ENCODE data around the gene SDK2.

The SDK2 gene

GRCh38 chr17:73352261-73352660, 292.0 kb downstream of the SDK2 start:
- DNase-seq (ENCODE audit: low spot score): no peak
- no peaks in the 10 kb centered on the region for H3K79me1 ChIP-seq (ENCODE audit: low read depth, low read length)
- H2BK12ac ChIP-seq (ENCODE audit: low read length): no peak overlapping the region
- H4K8ac ChIP-seq (ENCODE audit: low read depth, low read length): peak overlapping the region; percentile 75
- H3K4me2 ChIP-seq (ENCODE audit: insufficient read depth, low read length, poor library complexity, severe bottlenecking): no peak overlapping the region
- no peak overlapping the region for H4K91ac ChIP-seq (ENCODE audit: low read depth, low read length, poor library complexity)
- H2AK5ac ChIP-seq (ENCODE audit: low read depth, low read length): no peak overlapping the region
- H3K14ac ChIP-seq (ENCODE audit: low read length): no peak overlapping the region
- H2BK120ac ChIP-seq (ENCODE audit: low read depth, low read length): no peak overlapping the region
- H3K4ac ChIP-seq (ENCODE audit: low read length): no peak overlapping the region
- H3K4me3 ChIP-seq (ENCODE audit: low read length in 2 of 2): no peak overlapping the region
- no peaks in the 10 kb centered on the region for H3K27me3 ChIP-seq (ENCODE audit: control insufficient read depth in 3 of 3, insufficient read depth in 3 of 3, low read depth in 1 of 3, low read length in 3 of 3)
- no CpG with 5 or more reads among the region's 13 CpGs for WGBS, 2 donors (ENCODE audit: extremely low coverage in 2 of 2, insufficient read length in 2 of 2, insufficient replicate concordance in 1 of 2)
- H2BK5ac ChIP-seq (ENCODE audit: low read length): no peak overlapping the region
- H3K23ac ChIP-seq (ENCODE audit: low read depth, low read length, poor library complexity): peak overlapping the region; percentile 26
- no peak overlapping the region for H3K27ac ChIP-seq (replicated peaks; ENCODE audit: low read length)
- peak overlapping the region; percentile 32 for H3K18ac ChIP-seq (ENCODE audit: low read length)
- peaks cover 5 to 26% of the 10 kb centered on the region in 2 donors for H3K4me1 ChIP-seq (ENCODE audit: control insufficient read depth in 2 of 2, insufficient read depth in 1 of 2, low read depth in 1 of 2, low read length in 2 of 2)
- no peak overlapping the region for H2BK15ac ChIP-seq (ENCODE audit: low read length)
- H2AFZ ChIP-seq (ENCODE audit: low read length): no peak overlapping the region
- H3K9me3 ChIP-seq (replicated peaks in 1 of 2; ENCODE audit: control insufficient read depth in 2 of 2, insufficient read depth in 1 of 2, low read depth in 1 of 2, low read length in 2 of 2): no peaks in the 10 kb centered on the region
- H3K36me3 ChIP-seq (replicated peaks in 1 of 2; ENCODE audit: control insufficient read depth in 2 of 2, insufficient read depth in 2 of 2, low read length in 2 of 2): peaks cover 22% of the 10 kb centered on the region in 2 donors
- no peak overlapping the region for H3K9ac ChIP-seq (ENCODE audit: low read depth, low read length, poor library complexity)

- Histone ChIP-seq H2AFZ (ENCODE audit: low read length) (no peak overlapping the region), H3K14ac (ENCODE audit: low read length) (no peak overlapping the region), H3K27me3 (ENCODE audit: control insufficient read depth in 3 of 3, insufficient read depth in 3 of 3, low read depth in 1 of 3, low read length in 3 of 3) (no peaks in the 10 kb centered on the region), H3K4ac (ENCODE audit: low read length) (no peak overlapping the region), H2BK120ac (ENCODE audit: low read depth, low read length) (no peak overlapping the region), H3K9me3 (replicated peaks in 1 of 2; ENCODE audit: control insufficient read depth in 2 of 2, insufficient read depth in 1 of 2, low read depth in 1 of 2, low read length in 2 of 2) (no peaks in the 10 kb centered on the region), H2AK5ac (ENCODE audit: low read depth, low read length) (no peak overlapping the region), H3K4me2 (ENCODE audit: insufficient read depth, low read length, poor library complexity, severe bottlenecking) (no peak overlapping the region), H4K91ac (ENCODE audit: low read depth, low read length, poor library complexity) (no peak overlapping the region), H3K23ac (ENCODE audit: low read depth, low read length, poor library complexity) (no peak overlapping the region), H3K27ac (replicated peaks; ENCODE audit: low read length) (no peak overlapping the region), H4K8ac (ENCODE audit: low read depth, low read length) (no peak overlapping the region), H3K36me3 (replicated peaks in 1 of 2; ENCODE audit: control insufficient read depth in 2 of 2, insufficient read depth in 2 of 2, low read length in 2 of 2) (peaks cover 18 to 19% of the 10 kb centered on the region in 2 donors), H2BK15ac (ENCODE audit: low read length) (no peak overlapping the region), H3K9ac (ENCODE audit: low read depth, low read length, poor library complexity) (no peak overlapping the region), H3K4me1 (ENCODE audit: control insufficient read depth in 2 of 2, insufficient read depth in 1 of 2, low read depth in 1 of 2, low read length in 2 of 2) (peaks cover 5 to 26% of the 10 kb centered on the region in 2 donors), H3K18ac (ENCODE audit: low read length) (no peak overlapping the region), H2BK12ac (ENCODE audit: low read length) (no peak overlapping the region), H3K79me1 (ENCODE audit: low read depth, low read length) (no peaks in the 10 kb centered on the region), H2BK5ac (ENCODE audit: low read length) (no peak overlapping the region), H3K4me3 (ENCODE audit: low read length in 2 of 2) (no peak overlapping the region)
- DNase-seq (ENCODE audit: low spot score): no peak
- WGBS, 2 donors (ENCODE audit: extremely low coverage in 2 of 2, insufficient read length in 2 of 2, insufficient replicate concordance in 1 of 2): no CpG with 5 or more reads among the region's 3 CpGs
Observed at GRCh38 chr17:73351764-73352163, 292.5 kb downstream of the SDK2 start.

GRCh38 chr17:73350864-73351263, 293.4 kb downstream of the SDK2 start:
- Histone ChIP-seq H2BK15ac (ENCODE audit: low read length) (no peak overlapping the region), H3K27me3 (ENCODE audit: control insufficient read depth in 3 of 3, insufficient read depth in 3 of 3, low read depth in 1 of 3, low read length in 3 of 3) (no peaks in the 10 kb centered on the region), H3K9me3 (replicated peaks in 1 of 2; ENCODE audit: control insufficient read depth in 2 of 2, insufficient read depth in 1 of 2, low read depth in 1 of 2, low read length in 2 of 2) (no peaks in the 10 kb centered on the region), H2AFZ (ENCODE audit: low read length) (no peak overlapping the region), H2BK5ac (ENCODE audit: low read length) (no peak overlapping the region), H3K4me1 (ENCODE audit: control insufficient read depth in 2 of 2, insufficient read depth in 1 of 2, low read depth in 1 of 2, low read length in 2 of 2) (peaks cover 5 to 19% of the 10 kb centered on the region in 2 donors), H3K4me2 (ENCODE audit: insufficient read depth, low read length, poor library complexity, severe bottlenecking) (no peak overlapping the region), H3K9ac (ENCODE audit: low read depth, low read length, poor library complexity) (no peak overlapping the region), H3K14ac (ENCODE audit: low read length) (no peak overlapping the region), H2AK5ac (ENCODE audit: low read depth, low read length) (no peak overlapping the region), H4K8ac (ENCODE audit: low read depth, low read length) (no peak overlapping the region), H3K4me3 (ENCODE audit: low read length in 2 of 2) (no peak overlapping the region), H3K36me3 (replicated peaks in 1 of 2; ENCODE audit: control insufficient read depth in 2 of 2, insufficient read depth in 2 of 2, low read length in 2 of 2) (peaks cover 12 to 15% of the 10 kb centered on the region in 2 donors), H3K23ac (ENCODE audit: low read depth, low read length, poor library complexity) (no peak overlapping the region), H2BK12ac (ENCODE audit: low read length) (no peak overlapping the region), H3K18ac (ENCODE audit: low read length) (no peak overlapping the region), H4K91ac (ENCODE audit: low read depth, low read length, poor library complexity) (no peak overlapping the region), H2BK120ac (ENCODE audit: low read depth, low read length) (no peak overlapping the region), H3K27ac (replicated peaks; ENCODE audit: low read length) (no peak overlapping the region), H3K4ac (ENCODE audit: low read length) (no peak overlapping the region), H3K79me1 (ENCODE audit: low read depth, low read length) (no peaks in the 10 kb centered on the region)
- DNase-seq (ENCODE audit: low spot score): no peak
- WGBS, 2 donors (ENCODE audit: extremely low coverage in 2 of 2, insufficient read length in 2 of 2, insufficient replicate concordance in 1 of 2): no CpG with 5 or more reads among the region's 5 CpGs

DNA sequence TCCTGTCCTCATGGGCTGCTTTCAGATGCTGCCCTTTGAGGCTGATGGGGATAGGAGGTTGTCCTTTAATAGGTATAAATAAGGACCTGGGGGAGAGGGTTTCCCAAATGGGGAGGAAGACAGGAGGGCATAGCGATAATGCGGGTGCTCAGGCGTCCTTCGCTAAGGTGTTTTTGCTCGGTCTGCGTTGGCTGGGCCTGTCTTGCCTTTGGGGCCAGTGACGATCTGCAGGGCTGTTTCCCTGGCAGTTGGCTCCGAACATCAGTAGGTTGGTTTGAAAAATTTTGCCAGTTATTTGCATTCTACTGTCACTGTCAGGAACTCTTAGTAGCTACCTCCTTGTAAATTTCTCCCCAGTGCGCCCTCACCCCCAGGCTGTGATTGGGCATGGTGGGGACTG, 294.6 kb downstream of the SDK2 start:
- H2BK5ac ChIP-seq (ENCODE audit: low read length): no peak overlapping the region
- no peak overlapping the region for H2BK120ac ChIP-seq (ENCODE audit: low read depth, low read length)
- no peaks in the 10 kb centered on the region for H3K27me3 ChIP-seq (ENCODE audit: control insufficient read depth in 3 of 3, insufficient read depth in 3 of 3, low read depth in 1 of 3, low read length in 3 of 3)
- no peak overlapping the region for H4K8ac ChIP-seq (ENCODE audit: low read depth, low read length)
- H2BK12ac ChIP-seq (ENCODE audit: low read length): peak overlapping the region; percentile 24
- H3K79me1 ChIP-seq (ENCODE audit: low read depth, low read length): no peaks in the 10 kb centered on the region
- no peak for DNase-seq (ENCODE audit: low spot score)
- no peak overlapping the region for H3K4ac ChIP-seq (ENCODE audit: low read length)
- WGBS, 2 donors (ENCODE audit: extremely low coverage in 2 of 2, insufficient read length in 2 of 2, insufficient replicate concordance in 1 of 2): no CpG with 5 or more reads among the region's 9 CpGs
- H3K9ac ChIP-seq (ENCODE audit: low read depth, low read length, poor library complexity): peak overlapping the region; percentile 32
- no peak overlapping the region for H3K4me2 ChIP-seq (ENCODE audit: insufficient read depth, low read length, poor library complexity, severe bottlenecking)
- H3K18ac ChIP-seq (ENCODE audit: low read length): peak overlapping the region; percentile 29
- H3K4me3 ChIP-seq (ENCODE audit: low read length in 2 of 2): no peak overlapping the region
- H3K4me1 ChIP-seq (ENCODE audit: control insufficient read depth in 2 of 2, insufficient read depth in 1 of 2, low read depth in 1 of 2, low read length in 2 of 2): peaks cover 6 to 19% of the 10 kb centered on the region in 2 donors
- H2AK5ac ChIP-seq (ENCODE audit: low read depth, low read length): peak overlapping the region; percentile 70
- H2AFZ ChIP-seq (ENCODE audit: low read length): no peak overlapping the region
- peak overlapping the region; percentile 32 for H2BK15ac ChIP-seq (ENCODE audit: low read length)
- H3K14ac ChIP-seq (ENCODE audit: low read length): no peak overlapping the region
- H3K23ac ChIP-seq (ENCODE audit: low read depth, low read length, poor library complexity): no peak overlapping the region
- peak overlapping the region; percentile 80 for H3K27ac ChIP-seq (replicated peaks; ENCODE audit: low read length)
- no peaks in the 10 kb centered on the region for H3K9me3 ChIP-seq (replicated peaks in 1 of 2; ENCODE audit: control insufficient read depth in 2 of 2, insufficient read depth in 1 of 2, low read depth in 1 of 2, low read length in 2 of 2)
- H4K91ac ChIP-seq (ENCODE audit: low read depth, low read length, poor library complexity): peak overlapping the region; percentile 33
- H3K36me3 ChIP-seq (replicated peaks in 1 of 2; ENCODE audit: control insufficient read depth in 2 of 2, insufficient read depth in 2 of 2, low read length in 2 of 2): peaks cover 8 to 13% of the 10 kb centered on the region in 2 donors

Measured in neuronal stem cell (in vitro differentiated cells).